Measurements from ENCODE around the gene ZNF597.

ZNF597 gene

GRCh38 chr16:3472878-3473595 lies 29.7 kb upstream of the ZNF597 start:
- no peaks in the 10 kb centered on the region for H3K9me3 ChIP-seq (replicated peaks; ENCODE audit: insufficient read depth, low read length)
- no peaks in the 10 kb centered on the region for H3F3A ChIP-seq (ENCODE audit: insufficient read depth, low read length)
- no peak overlapping the region for H3K4me2 ChIP-seq (ENCODE audit: low read depth, low read length)
- DNase-seq, result no peak
- no peak overlapping the region for H3K9ac ChIP-seq (ENCODE audit: low read length)
- H3K4me3 ChIP-seq (ENCODE audit: low read length), result no peak overlapping the region
- H2AFZ ChIP-seq (ENCODE audit: low read length), result no peak overlapping the region
- H4K20me1 ChIP-seq (ENCODE audit: insufficient read depth, low read length), result peaks cover 1% of the 10 kb centered on the region
- H3K4me1 ChIP-seq (ENCODE audit: low read length), result no peaks in the 10 kb centered on the region
- H3K79me2 ChIP-seq (ENCODE audit: low read length), result peaks cover 86% of the 10 kb centered on the region
- H3K36me3 ChIP-seq (replicated peaks; ENCODE audit: insufficient read depth, low read length), result no peaks in the 10 kb centered on the region
- no peaks in the 10 kb centered on the region for H3K9me2 ChIP-seq (replicated peaks; ENCODE audit: insufficient read depth, low read length)
- H3K27ac ChIP-seq (ENCODE audit: low read length), result no peak overlapping the region
- no peaks in the 10 kb centered on the region for H3K27me3 ChIP-seq (replicated peaks; ENCODE audit: insufficient read depth, low read length)
- TF ChIP-seq CTCF (IDR thresholded peaks at IDR 0.05; ENCODE audit: low read length) (no peak), EZH2phosphoT487 (IDR thresholded peaks at IDR 0.05; ENCODE audit: low read length) (no peak), EZH2 (optimal IDR thresholded peaks at IDR 0.05; ENCODE audit: low read depth, low read length) (no peak)

GRCh38 chr16:3471518-3472176 lies 28.3 kb upstream of the ZNF597 start:
- Histone ChIP-seq H2AFZ (ENCODE audit: low read length) (no peak overlapping the region), H3K4me2 (ENCODE audit: low read depth, low read length) (no peak overlapping the region), H3F3A (ENCODE audit: insufficient read depth, low read length) (no peaks in the 10 kb centered on the region), H3K36me3 (replicated peaks; ENCODE audit: insufficient read depth, low read length) (no peaks in the 10 kb centered on the region), H3K4me3 (ENCODE audit: low read length) (no peak overlapping the region), H3K9me3 (replicated peaks; ENCODE audit: insufficient read depth, low read length) (no peaks in the 10 kb centered on the region), H3K27me3 (replicated peaks; ENCODE audit: insufficient read depth, low read length) (no peaks in the 10 kb centered on the region), H3K27ac (ENCODE audit: low read length) (no peak overlapping the region), H4K20me1 (ENCODE audit: insufficient read depth, low read length) (peaks cover 3% of the 10 kb centered on the region), H3K9ac (ENCODE audit: low read length) (no peak overlapping the region), H3K4me1 (ENCODE audit: low read length) (no peaks in the 10 kb centered on the region), H3K9me2 (replicated peaks; ENCODE audit: insufficient read depth, low read length) (no peaks in the 10 kb centered on the region), H3K79me2 (ENCODE audit: low read length) (peaks cover 96% of the 10 kb centered on the region)
- no peak for TF ChIP-seq CTCF (IDR thresholded peaks at IDR 0.05; ENCODE audit: low read length)
- TF ChIP-seq EZH2 (optimal IDR thresholded peaks at IDR 0.05; ENCODE audit: low read depth, low read length), result no peak
- no peak for TF ChIP-seq EZH2phosphoT487 (IDR thresholded peaks at IDR 0.05; ENCODE audit: low read length)
- no peak for DNase-seq

GRCh38 chr16:3470723-3471122 lies 27.4 kb upstream of the ZNF597 start:
- H3K9me2 ChIP-seq (replicated peaks; ENCODE audit: insufficient read depth, low read length), result no peaks in the 10 kb centered on the region
- no peak overlapping the region for H2AFZ ChIP-seq (ENCODE audit: low read length)
- no peaks in the 10 kb centered on the region for H3F3A ChIP-seq (ENCODE audit: insufficient read depth, low read length)
- no peak overlapping the region for H3K4me3 ChIP-seq (ENCODE audit: low read length)
- H3K27me3 ChIP-seq (replicated peaks; ENCODE audit: insufficient read depth, low read length), result no peaks in the 10 kb centered on the region
- peaks cover 98% of the 10 kb centered on the region for H3K79me2 ChIP-seq (ENCODE audit: low read length)
- no peaks in the 10 kb centered on the region for H3K36me3 ChIP-seq (replicated peaks; ENCODE audit: insufficient read depth, low read length)
- TF ChIP-seq EZH2 (optimal IDR thresholded peaks at IDR 0.05; ENCODE audit: low read depth, low read length) (no peak), CTCF (IDR thresholded peaks at IDR 0.05; ENCODE audit: low read length) (no peak), EZH2phosphoT487 (IDR thresholded peaks at IDR 0.05; ENCODE audit: low read length) (no peak)
- no peaks in the 10 kb centered on the region for H3K9me3 ChIP-seq (replicated peaks; ENCODE audit: insufficient read depth, low read length)
- H3K4me1 ChIP-seq (ENCODE audit: low read length), result no peaks in the 10 kb centered on the region
- DNase-seq, result no peak
- no peak overlapping the region for H3K4me2 ChIP-seq (ENCODE audit: low read depth, low read length)
- no peak overlapping the region for H3K9ac ChIP-seq (ENCODE audit: low read length)
- peaks cover 3% of the 10 kb centered on the region for H4K20me1 ChIP-seq (ENCODE audit: insufficient read depth, low read length)
- H3K27ac ChIP-seq (ENCODE audit: low read length), result no peak overlapping the region
